Activated naive CD4-positive, alpha-beta T cell treated with anti-CD3 and anti-CD28 coated beads for 36 hours (primary cell): ENCODE results near the gene CLEC2A. TPM values are rescaled to one million over a fixed set of nuclear protein-coding genes. Genes with fewer than 3 reads are reported as not detected.

Experiments
- total RNA-seq, 2 experiments: library from RNA; stranded (reverse); gene quantifications; one replicate each; pipeline ENCODE4 v1.2.3, GENCODE V29; 2021

The CLEC2A gene
- total RNA-seq, 2 experiments from 2014 or later, result not detected

Other genes starting within 250 kb of the CLEC2A start
- 1 to 10 TPM; 1.7 to 1.9 TPM for gene CLECL1, start 199.3 kb downstream of the CLEC2A start, total RNA-seq
- 100 to 1,000 TPM; 150 to 153 TPM for gene CD69, start 171.5 kb downstream of the CLEC2A start, total RNA-seq
- gene KLRF1, start 104.9 kb downstream of the CLEC2A start, total RNA-seq, result not detected
- 10 to 100 TPM; 30.3 to 30.7 TPM for gene CLEC2B, start 63.0 kb downstream of the CLEC2A start, total RNA-seq
- gene KLRF2, start 50.9 kb downstream of the CLEC2A start, total RNA-seq, result not detected
- gene CLEC12A, start 39.0 kb upstream of the CLEC2A start, total RNA-seq, result not detected
- not detected for gene CLEC1B, start 66.8 kb upstream of the CLEC2A start, total RNA-seq
- gene CLEC12B, start 78.3 kb upstream of the CLEC2A start, total RNA-seq, result not detected
- not detected for gene CLEC9A, start 98.3 kb upstream of the CLEC2A start, total RNA-seq
- not detected for gene CLEC1A, start 166.6 kb upstream of the CLEC2A start, total RNA-seq
- not detected for gene CLEC7A, start 197.8 kb upstream of the CLEC2A start, total RNA-seq
- gene OLR1, start 239.8 kb upstream of the CLEC2A start, total RNA-seq, result not detected
- not detected for gene TMEM52B, start 246.7 kb upstream of the CLEC2A start, total RNA-seq